CD14-positive monocyte (primary cell): ENCODE measurements around the gene EXOC6B. TPM values are rescaled to one million over a fixed set of nuclear protein-coding genes. Genes with fewer than 3 reads are reported as not detected.

Source experiments
- DNase-seq, 3 donors: peaks; one replicate each; pipeline ENCODE4 v3.0.0-alpha.2; 2011 to 2022
- H2AFZ ChIP-seq: 2 replicates; pipeline ENCODE4 v1.6.0; 2012; ENCODE audit warnings: mild to moderate bottlenecking, low read depth, low read length, inconsistent platforms; ENCODE audit not compliant: insufficient read depth, poor library complexity, severe bottlenecking
- H3K27ac ChIP-seq, 2 donors: 1 replicate in 1 of 2; 2 replicates in 1 of 2; pipeline ENCODE4 v1.5.1; 2012 to 2013; ENCODE audit warnings: low read length in 2 of 2, control low read depth in 1 of 2, inconsistent platforms in 1 of 2, low read depth in 1 of 2, mild to moderate bottlenecking in 1 of 2
- H3K27me3 ChIP-seq, 2 donors: one replicate each; pipeline versions ENCODE4 v1.6.0 to v1.6.1; 2011 to 2013; ENCODE audit warnings: low read length in 2 of 2; ENCODE audit not compliant: control insufficient read depth in 2 of 2, insufficient read depth in 2 of 2
- H3K36me3 ChIP-seq, 2 donors: replicated peaks in 1 of 2; 1 replicate in 1 of 2; 2 replicates in 1 of 2; pipeline versions ENCODE4 v1.5.1 to v1.6.1; 2012 to 2013; ENCODE audit warnings: low read length in 2 of 2, control low read depth in 1 of 2, inconsistent platforms in 1 of 2, mild to moderate bottlenecking in 1 of 2; ENCODE audit not compliant: insufficient read depth in 2 of 2, control insufficient read depth in 1 of 2
- H3K4me1 ChIP-seq, 2 donors: 1 replicate in 1 of 2; 2 replicates in 1 of 2; pipeline versions ENCODE4 v1.5.1 to v1.6.1; 2012 to 2013; ENCODE audit warnings: low read length in 2 of 2, control low read depth in 1 of 2, inconsistent platforms in 1 of 2, mild to moderate bottlenecking in 1 of 2, moderate library complexity in 1 of 2; ENCODE audit not compliant: insufficient read depth in 2 of 2, control insufficient read depth in 1 of 2
- H3K4me2 ChIP-seq: replicated peaks from 2 replicates; pipeline ENCODE3; 2012; ENCODE audit warnings: low read length, moderate library complexity, mild to moderate bottlenecking; ENCODE audit not compliant: poor library complexity, severe bottlenecking; ENCODE audit errors: extremely low read depth
- H3K4me3 ChIP-seq, 3 experiments: fragments of 200-600 bp in 1 of 3; sonication (generic) in 1 of 3; replicated peaks in 1 of 3; 1 replicate in 2 of 3; 2 replicates in 1 of 3; pipeline ENCODE4 v1.5.1; 2011 to 2013; ENCODE audit warnings: low read length in 3 of 3, mild to moderate bottlenecking in 3 of 3, control low read depth in 2 of 3, low read depth in 2 of 3, inconsistent platforms in 1 of 3, moderate library complexity in 1 of 3
- H3K79me2 ChIP-seq: 2 replicates; pipeline ENCODE4 v1.6.0; 2012; ENCODE audit warnings: mild to moderate bottlenecking, control low read depth, inconsistent platforms, low read length, moderate library complexity; ENCODE audit not compliant: insufficient read depth
- H3K9ac ChIP-seq: 2 replicates; pipeline ENCODE4 v1.6.0; 2017; ENCODE audit warnings: low read length, mild to moderate bottlenecking; ENCODE audit not compliant: insufficient read depth, poor library complexity, severe bottlenecking
- H3K9me3 ChIP-seq, 2 donors: replicated peaks in 1 of 2; 1 replicate in 1 of 2; 2 replicates in 1 of 2; pipeline versions ENCODE4 v1.5.1 to v1.6.1; 2012 to 2013; ENCODE audit warnings: low read length in 2 of 2, control low read depth in 1 of 2; ENCODE audit not compliant: control insufficient read depth in 1 of 2, insufficient read depth in 1 of 2
- H4K20me1 ChIP-seq: 2 replicates; pipeline ENCODE4 v1.6.0; 2012; ENCODE audit warnings: mild to moderate bottlenecking, low read length, control low read depth, moderate library complexity; ENCODE audit not compliant: insufficient read depth
- H3K27ac Mint-ChIP-seq, 7 donors: one replicate each; pipeline ENCODE4 v1.8.0; 2020; ENCODE audit warnings: mild to moderate bottlenecking in 7 of 7, mixed read lengths in 7 of 7, moderate library complexity in 6 of 7, inconsistent platforms in 2 of 7
- H3K27me3 Mint-ChIP-seq, 3 donors: one replicate each; pipeline ENCODE4 v1.8.0; 2021 to 2022; ENCODE audit warnings: low read depth in 3 of 3, mild to moderate bottlenecking in 3 of 3, mixed read lengths in 3 of 3, moderate library complexity in 3 of 3, inconsistent platforms in 1 of 3
- H3K36me3 Mint-ChIP-seq, 2 donors: one replicate each; pipeline ENCODE4 v1.8.0; 2020; ENCODE audit warnings: mixed read lengths in 2 of 2, inconsistent platforms in 1 of 2, mild to moderate bottlenecking in 1 of 2
- H3K4me1 Mint-ChIP-seq: one replicate; pipeline ENCODE4 v1.8.0; 2020; ENCODE audit warnings: mild to moderate bottlenecking, mixed read lengths
- H3K4me3 Mint-ChIP-seq, 2 donors: one replicate each; pipeline ENCODE4 v1.8.0; 2020; ENCODE audit warnings: mild to moderate bottlenecking in 2 of 2, mixed read lengths in 2 of 2, moderate library complexity in 1 of 2
- H3K9me3 Mint-ChIP-seq, 7 donors: one replicate each; pipeline ENCODE4 v1.8.0; 2020 to 2022; ENCODE audit warnings: mixed read lengths in 7 of 7, mild to moderate bottlenecking in 6 of 7, moderate library complexity in 6 of 7, inconsistent platforms in 2 of 7
- WGBS: methylation state at CpG from one replicate; pipeline ENCODE4 v1.1.5; 2013; ENCODE audit warnings: missing lambda C conversion rate; ENCODE audit not compliant: insufficient coverage; 5-methylcytosine and 5-hydroxymethylcytosine counted together
- intact Hi-C, 2 donors: fragments of 100-400 bp; cut with micrococcal nuclease; formaldehyde crosslinking; loops; one replicate each; pipeline versions ENCODE4 v1.15.0 to v1.15.1; 2023
- polyA plus RNA-seq, 3 donors: library from polyadenylated mRNA; depleted of rRNA in 1 of 3; unstranded in 2 of 3; stranded (reverse) in 1 of 3; fragments of 300-500 nt in 2 of 3; fragments of >200 nt in 1 of 3; fragmentation: Illumina TruSeq in 2 of 3; gene quantifications; 1 replicate in 2 of 3; 2 replicates in 1 of 3; pipeline ENCODE4 v1.2.3, GENCODE V29; 2012 to 2021
- TF ChIP-seq, protein P1 (sequence below): fragments of 200-600 bp; IDR thresholded peaks from one replicate; pipeline ENCODE4 v1.8.0; 2022; ENCODE audit warnings: antibody characterized with exemption, mild to moderate bottlenecking

Gene EXOC6B
- polyA plus RNA-seq, 3 donors: 1.8 to 2.8 (median 2.1) TPM

- peaks cover 2 to 31% (median 21%) of the 10 kb centered on the region in 7 donors for H3K9me3 Mint-ChIP-seq
- peak overlapping the region; percentile 49 for H3K4me2 ChIP-seq
- H3K4me3 Mint-ChIP-seq: peak overlapping the region in 1 of 2 donors; percentile 68
- H3K36me3 ChIP-seq: no peaks in the 10 kb centered on the region
- peaks cover 10 to 25% of the 10 kb centered on the region in 2 donors for H3K9me3 ChIP-seq
- DNase-seq: no peak
- no peaks in the 10 kb centered on the region for H4K20me1 ChIP-seq
- peaks cover 72 to 86% (median 78%) of the 10 kb centered on the region in 3 donors for H3K27me3 Mint-ChIP-seq
- no peak overlapping the region for H3K27ac ChIP-seq
- TF ChIP-seq, protein P1, sequence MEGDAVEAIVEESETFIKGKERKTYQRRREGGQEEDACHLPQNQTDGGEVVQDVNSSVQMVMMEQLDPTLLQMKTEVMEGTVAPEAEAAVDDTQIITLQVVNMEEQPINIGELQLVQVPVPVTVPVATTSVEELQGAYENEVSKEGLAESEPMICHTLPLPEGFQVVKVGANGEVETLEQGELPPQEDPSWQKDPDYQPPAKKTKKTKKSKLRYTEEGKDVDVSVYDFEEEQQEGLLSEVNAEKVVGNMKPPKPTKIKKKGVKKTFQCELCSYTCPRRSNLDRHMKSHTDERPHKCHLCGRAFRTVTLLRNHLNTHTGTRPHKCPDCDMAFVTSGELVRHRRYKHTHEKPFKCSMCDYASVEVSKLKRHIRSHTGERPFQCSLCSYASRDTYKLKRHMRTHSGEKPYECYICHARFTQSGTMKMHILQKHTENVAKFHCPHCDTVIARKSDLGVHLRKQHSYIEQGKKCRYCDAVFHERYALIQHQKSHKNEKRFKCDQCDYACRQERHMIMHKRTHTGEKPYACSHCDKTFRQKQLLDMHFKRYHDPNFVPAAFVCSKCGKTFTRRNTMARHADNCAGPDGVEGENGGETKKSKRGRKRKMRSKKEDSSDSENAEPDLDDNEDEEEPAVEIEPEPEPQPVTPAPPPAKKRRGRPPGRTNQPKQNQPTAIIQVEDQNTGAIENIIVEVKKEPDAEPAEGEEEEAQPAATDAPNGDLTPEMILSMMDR: no peak
- H3K27me3 ChIP-seq: peaks cover 48 to 76% of the 10 kb centered on the region in 2 donors
- peaks cover 3 to 9% of the 10 kb centered on the region in 2 donors for H3K36me3 Mint-ChIP-seq
- no peaks in the 10 kb centered on the region for H3K79me2 ChIP-seq
- intact Hi-C loops: no loop called here
- no peak overlapping the region for H2AFZ ChIP-seq
- peak overlapping the region in 1 of 3 experiments; percentile 20 for H3K4me3 ChIP-seq
- under 1% methylated on average over 63 of the region's 63 CpGs for WGBS
- peaks cover 34% of the 10 kb centered on the region for H3K4me1 Mint-ChIP-seq
- H3K4me1 ChIP-seq: peaks cover 3 to 11% of the 10 kb centered on the region in 2 donors
- no peak overlapping the region for H3K9ac ChIP-seq
- H3K27ac Mint-ChIP-seq: no peak overlapping the region
Observed at GRCh38 chr2:72144632-72145288, 681.1 kb downstream of the EXOC6B start.

DNA sequence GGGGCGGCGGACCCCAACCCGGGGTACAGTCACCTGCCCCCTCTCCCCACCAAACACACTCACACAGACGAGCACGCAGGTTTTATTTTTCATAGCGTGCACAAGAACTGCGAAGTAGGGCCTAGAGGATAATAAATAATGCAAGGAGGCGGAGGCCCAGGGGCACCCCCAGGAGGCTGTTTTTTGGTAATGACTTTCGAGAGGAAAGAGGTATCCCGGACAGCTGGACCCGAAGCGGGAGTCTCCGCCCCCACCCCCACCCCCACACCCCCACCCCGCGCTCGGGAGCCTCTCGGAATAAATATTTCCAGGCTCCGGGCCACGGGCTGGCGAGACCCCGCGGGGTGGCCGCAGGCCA lies 681.6 kb downstream of the EXOC6B start:
- H3K27ac ChIP-seq: no peak overlapping the region
- H3K27me3 ChIP-seq: peaks cover 45 to 71% of the 10 kb centered on the region in 2 donors
- 2% methylated on average over 9 of the region's 23 CpGs for WGBS
- H3K9me3 Mint-ChIP-seq: peaks cover 2 to 31% (median 18%) of the 10 kb centered on the region in 7 donors
- no peak overlapping the region for H3K9ac ChIP-seq
- H3K9me3 ChIP-seq: peaks cover 10 to 25% of the 10 kb centered on the region in 2 donors
- peaks cover 29% of the 10 kb centered on the region for H3K4me1 Mint-ChIP-seq
- intact Hi-C loops: no loop called here
- H2AFZ ChIP-seq: no peak overlapping the region
- peak overlapping the region in 1 of 2 donors; percentile 78 for H3K4me3 Mint-ChIP-seq
- no peaks in the 10 kb centered on the region for H4K20me1 ChIP-seq
- DNase-seq: no peak
- no peaks in the 10 kb centered on the region for H3K36me3 ChIP-seq
- no peaks in the 10 kb centered on the region for H3K79me2 ChIP-seq
- no peak overlapping the region for H3K4me3 ChIP-seq
- H3K36me3 Mint-ChIP-seq: peaks cover 3 to 9% of the 10 kb centered on the region in 2 donors
- TF ChIP-seq, protein P1: no peak
- H3K27me3 Mint-ChIP-seq: peaks cover 68 to 81% (median 73%) of the 10 kb centered on the region in 3 donors
- no peak overlapping the region for H3K4me2 ChIP-seq
- H3K27ac Mint-ChIP-seq: no peak overlapping the region
- peaks cover 3 to 11% of the 10 kb centered on the region in 2 donors for H3K4me1 ChIP-seq
